Midbrain (tissue), 1 donor: ENCODE results near the gene TAF5L.
"Not testable (repeated sequence)": the region's sequence is repeated elsewhere in the genome, so short reads cannot be mapped to it uniquely, and the experiment has no call there.

ENCODE experiments used
- DNase-seq: peaks from one replicate; lab custom pipeline; 2025; lab: John Stamatoyannopoulos, UW

The TAF5L gene

GRCh38 chr1:229567109-229567868 is 58.6 kb downstream of the TAF5L start:
- no peak for DNase-seq

GRCh38 chr1:229563701-229564100 is 62.2 kb downstream of the TAF5L start:
- DNase-seq = no peak

GRCh38 chr1:229563241-229563640 is 62.7 kb downstream of the TAF5L start:
- DNase-seq = no peak

- no peak for DNase-seq
These were observed 63.2 kb downstream of the TAF5L start for GRCh38 chr1:229562686-229563085.

- DNase-seq = no peak
These were observed 64.8 kb downstream of the TAF5L start for GRCh38 chr1:229561141-229561540.

GRCh38 chr1:229560124-229560523 is 65.8 kb downstream of the TAF5L start:
- DNase-seq = not testable (repeated sequence)

GRCh38 chr1:229559336-229559801 is 66.6 kb downstream of the TAF5L start:
- not testable (repeated sequence) for DNase-seq

GRCh38 chr1:229558460-229559335 is 67.2 kb downstream of the TAF5L start, which contains the start of gene ABCB10:
TSS of gene ABCB10 (minus strand) at chr1:229558707. CDS start at chr1:229558652, 55 bp downstream.
- DNase-seq = peak; percentile 99

- DNase-seq = peak; percentile 29
These were observed 68.0 kb downstream of the TAF5L start for GRCh38 chr1:229557913-229558414.

GRCh38 chr1:229557200-229557850 is 68.6 kb downstream of the TAF5L start:
- DNase-seq = no peak

- no peak for DNase-seq
These were observed 70.9 kb downstream of the TAF5L start for GRCh38 chr1:229554886-229555621.

GRCh38 chr1:229553621-229554130 is 72.2 kb downstream of the TAF5L start:
- no peak for DNase-seq

- no peak for DNase-seq
These were observed 73.2 kb downstream of the TAF5L start for GRCh38 chr1:229552732-229553131.

GRCh38 chr1:229550812-229551567 is 74.9 kb downstream of the TAF5L start:
- no peak for DNase-seq

GRCh38 chr1:229547542-229547941 is 78.4 kb downstream of the TAF5L start:
- DNase-seq = no peak

GRCh38 chr1:229544587-229544986 is 81.3 kb downstream of the TAF5L start:
- DNase-seq = no peak
